Fibroblast of lung (primary cell): ENCODE data around the gene STARD9.

Source experiments
- EZH2 ChIP-seq: IDR thresholded peaks from 2 replicates; pipeline ENCODE4 v1.5.1; 2012; ENCODE audit warnings: low read length, control low read depth, mild to moderate bottlenecking; ENCODE audit errors: missing control alignments
- TF ChIP-seq, protein P1 (sequence below), 2 donors: IDR thresholded peaks in 1 of 2; conservative IDR thresholded peaks in 1 of 2; 1 replicate in 1 of 2; 2 replicates in 1 of 2; pipeline ENCODE4 v1.5.1; 2011 to 2012; ENCODE audit warnings: low read length in 2 of 2, control low read depth in 1 of 2, inconsistent platforms in 1 of 2, low read depth in 1 of 2, mild to moderate bottlenecking in 1 of 2

DNA sequence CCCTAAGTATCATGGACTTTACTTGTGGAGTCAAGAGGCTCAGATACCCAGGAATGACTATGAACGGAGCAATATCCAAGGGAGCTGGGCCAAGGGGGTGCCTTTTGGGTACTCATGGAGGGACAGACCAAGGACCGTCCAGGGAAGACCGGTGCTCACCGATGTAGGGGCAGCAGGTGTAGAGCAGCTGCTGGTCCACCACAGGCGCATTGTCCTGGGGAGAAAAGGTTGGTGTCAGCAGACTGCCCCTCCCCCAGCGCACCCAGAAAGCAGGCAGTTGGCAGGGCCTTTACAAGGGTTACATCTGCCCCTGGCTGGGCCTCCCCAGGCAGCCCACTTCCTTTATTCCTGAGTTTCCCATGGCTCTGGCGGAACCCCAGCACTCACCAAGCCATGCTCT lies 154.0 kb downstream of the STARD9 start:
- TF ChIP-seq, protein P1, sequence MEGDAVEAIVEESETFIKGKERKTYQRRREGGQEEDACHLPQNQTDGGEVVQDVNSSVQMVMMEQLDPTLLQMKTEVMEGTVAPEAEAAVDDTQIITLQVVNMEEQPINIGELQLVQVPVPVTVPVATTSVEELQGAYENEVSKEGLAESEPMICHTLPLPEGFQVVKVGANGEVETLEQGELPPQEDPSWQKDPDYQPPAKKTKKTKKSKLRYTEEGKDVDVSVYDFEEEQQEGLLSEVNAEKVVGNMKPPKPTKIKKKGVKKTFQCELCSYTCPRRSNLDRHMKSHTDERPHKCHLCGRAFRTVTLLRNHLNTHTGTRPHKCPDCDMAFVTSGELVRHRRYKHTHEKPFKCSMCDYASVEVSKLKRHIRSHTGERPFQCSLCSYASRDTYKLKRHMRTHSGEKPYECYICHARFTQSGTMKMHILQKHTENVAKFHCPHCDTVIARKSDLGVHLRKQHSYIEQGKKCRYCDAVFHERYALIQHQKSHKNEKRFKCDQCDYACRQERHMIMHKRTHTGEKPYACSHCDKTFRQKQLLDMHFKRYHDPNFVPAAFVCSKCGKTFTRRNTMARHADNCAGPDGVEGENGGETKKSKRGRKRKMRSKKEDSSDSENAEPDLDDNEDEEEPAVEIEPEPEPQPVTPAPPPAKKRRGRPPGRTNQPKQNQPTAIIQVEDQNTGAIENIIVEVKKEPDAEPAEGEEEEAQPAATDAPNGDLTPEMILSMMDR (conservative IDR thresholded peaks at IDR 0.05 in 1 of 2, IDR thresholded peaks at IDR 0.05 in 1 of 2; ENCODE audit: low read depth in 1 of 2, low read length in 2 of 2): no peak
- TF ChIP-seq EZH2: no peak
